HepG2 (cell line): ENCODE measurements around the gene JAGN1. TPM values are rescaled to one million over a fixed set of nuclear protein-coding genes. Genes with fewer than 3 reads are reported as not detected.

Experiments
- CENPT ChIP-seq: sonication (generic); formaldehyde crosslinking; IDR thresholded peaks from 2 replicates; pipeline ENCODE4 v1.8.0; 2022; ENCODE audit warnings: low read depth, mild to moderate bottlenecking, moderate library complexity, missing genetic modification reagents
- EED ChIP-seq: sonication (generic); formaldehyde crosslinking; IDR thresholded peaks from 2 replicates; pipeline ENCODE4 v1.5.0; 2020; ENCODE audit warnings: mild to moderate bottlenecking, missing genetic modification reagents
- KLF13 ChIP-seq: sonication (generic); formaldehyde crosslinking; IDR thresholded peaks from 2 replicates; pipeline ENCODE4 v1.4.0; 2020; ENCODE audit warnings: mild to moderate bottlenecking, missing genetic modification reagents
- MEF2D ChIP-seq: sonication (generic); formaldehyde crosslinking; IDR thresholded peaks from 2 replicates; pipeline ENCODE4 v1.5.1; 2020; ENCODE audit warnings: mild to moderate bottlenecking, missing genetic modification reagents
- NFKB2 ChIP-seq: sonication (generic); formaldehyde crosslinking; IDR thresholded peaks from 2 replicates; pipeline ENCODE4 v1.4.0; 2020; ENCODE audit warnings: missing genetic modification reagents, borderline replicate concordance
- NFYB ChIP-seq: sonication (generic); formaldehyde crosslinking; IDR thresholded peaks from 2 replicates; pipeline ENCODE4 v1.4.0; 2020; ENCODE audit warnings: missing genetic modification reagents
- NKX3-1 ChIP-seq: sonication (generic); formaldehyde crosslinking; IDR thresholded peaks from 2 replicates; pipeline ENCODE4 v1.5.0; 2020; ENCODE audit warnings: missing genetic modification reagents
- ZBTB38 ChIP-seq: sonication (generic); formaldehyde crosslinking; IDR thresholded peaks from 2 replicates; pipeline ENCODE4 v1.5.1; 2020; ENCODE audit warnings: mild to moderate bottlenecking, missing genetic modification reagents
- ZNF260 ChIP-seq: sonication (generic); formaldehyde crosslinking; IDR thresholded peaks from 2 replicates; pipeline ENCODE4 v1.4.0; 2020; ENCODE audit warnings: missing genetic modification reagents, low read depth, mild to moderate bottlenecking, borderline replicate concordance
- ZNF3 ChIP-seq: IDR thresholded peaks from 2 replicates; pipeline ENCODE4 v1.7.0; 2017; ENCODE audit warnings: inconsistent platforms
- ZNF563 ChIP-seq: sonication (generic); formaldehyde crosslinking; IDR thresholded peaks from 2 replicates; pipeline ENCODE4 v1.8.0; 2022; ENCODE audit warnings: mild to moderate bottlenecking, moderate library complexity, missing genetic modification reagents
- ZNF660 ChIP-seq: sonication (generic); formaldehyde crosslinking; IDR thresholded peaks from 2 replicates; pipeline ENCODE4 v1.5.1; 2020; ENCODE audit warnings: mild to moderate bottlenecking, low read depth, missing genetic modification reagents, borderline replicate concordance
- ZNF777 ChIP-seq: sonication (generic); formaldehyde crosslinking; IDR thresholded peaks from 2 replicates; pipeline ENCODE4 v1.4.0; 2020; ENCODE audit warnings: missing genetic modification reagents
- ZSCAN21 ChIP-seq: sonication (generic); formaldehyde crosslinking; IDR thresholded peaks from 2 replicates; pipeline ENCODE4 v1.8.0; 2022; ENCODE audit warnings: mild to moderate bottlenecking, missing genetic modification reagents, moderate library complexity, borderline replicate concordance
- ZSCAN22 ChIP-seq: sonication (generic); formaldehyde crosslinking; IDR thresholded peaks from 2 replicates; pipeline ENCODE4 v1.4.0; 2020; ENCODE audit warnings: mild to moderate bottlenecking, missing genetic modification reagents
- polyA plus RNA-seq, 8 experiments: library from polyadenylated mRNA; depleted of rRNA in 3 of 8; stranded (reverse) in 7 of 8; unstranded in 1 of 8; fragments of >200 nt; fragmentation: Illumina TruSeq in 4 of 8; extraction: Trizol in 4 of 8; gene quantifications; 2 replicates each; pipeline versions ENCODE4 v1.2.1 to v1.2.3, GENCODE V29; 2011 to 2016; ENCODE audit warnings: low read depth in 4 of 8, missing spikeins in 1 of 8, mixed read lengths in 1 of 8; ENCODE audit not compliant: insufficient read depth in 1 of 8
- total RNA-seq, 5 experiments: library from RNA; depleted of rRNA; stranded (reverse); fragments of >200 nt; fragmentation: Illumina TruSeq; extraction: Trizol; gene quantifications; 2 replicates each; pipeline ENCODE4 v1.2.3, GENCODE V29; 2016; ENCODE audit warnings: low read depth in 1 of 5
- TF ChIP-seq, protein P1 (sequence below): IDR thresholded peaks from 2 replicates; pipeline ENCODE4 v1.4.0; 2020; ENCODE audit warnings: mild to moderate bottlenecking, missing genetic modification reagents
- TF ChIP-seq, protein P2 (sequence below): sonication (generic); formaldehyde crosslinking; IDR thresholded peaks from 2 replicates; pipeline ENCODE4 v1.8.0; 2023; ENCODE audit warnings: mild to moderate bottlenecking, missing genetic modification reagents
- TF ChIP-seq, protein P3 (sequence below): IDR thresholded peaks from 2 replicates; pipeline ENCODE4 v1.6.1; 2016
- TF ChIP-seq, protein P4 (sequence below): sonication (generic); formaldehyde crosslinking; conservative IDR thresholded peaks from 2 replicates; pipeline ENCODE4 v1.4.0; 2020; ENCODE audit warnings: missing genetic modification reagents
- TF ChIP-seq, protein P5 (sequence below): sonication (generic); formaldehyde crosslinking; IDR thresholded peaks from 2 replicates; pipeline ENCODE4 v1.5.0; 2020; ENCODE audit warnings: missing genetic modification reagents, mild to moderate bottlenecking, borderline replicate concordance

Gene JAGN1
- total and polyA plus RNA-seq, 2 of the 13 experiments (the other 11 are each of a cell fraction or from before 2014, with no cell fraction given), result 49.9 to 50.9 TPM

DNA sequence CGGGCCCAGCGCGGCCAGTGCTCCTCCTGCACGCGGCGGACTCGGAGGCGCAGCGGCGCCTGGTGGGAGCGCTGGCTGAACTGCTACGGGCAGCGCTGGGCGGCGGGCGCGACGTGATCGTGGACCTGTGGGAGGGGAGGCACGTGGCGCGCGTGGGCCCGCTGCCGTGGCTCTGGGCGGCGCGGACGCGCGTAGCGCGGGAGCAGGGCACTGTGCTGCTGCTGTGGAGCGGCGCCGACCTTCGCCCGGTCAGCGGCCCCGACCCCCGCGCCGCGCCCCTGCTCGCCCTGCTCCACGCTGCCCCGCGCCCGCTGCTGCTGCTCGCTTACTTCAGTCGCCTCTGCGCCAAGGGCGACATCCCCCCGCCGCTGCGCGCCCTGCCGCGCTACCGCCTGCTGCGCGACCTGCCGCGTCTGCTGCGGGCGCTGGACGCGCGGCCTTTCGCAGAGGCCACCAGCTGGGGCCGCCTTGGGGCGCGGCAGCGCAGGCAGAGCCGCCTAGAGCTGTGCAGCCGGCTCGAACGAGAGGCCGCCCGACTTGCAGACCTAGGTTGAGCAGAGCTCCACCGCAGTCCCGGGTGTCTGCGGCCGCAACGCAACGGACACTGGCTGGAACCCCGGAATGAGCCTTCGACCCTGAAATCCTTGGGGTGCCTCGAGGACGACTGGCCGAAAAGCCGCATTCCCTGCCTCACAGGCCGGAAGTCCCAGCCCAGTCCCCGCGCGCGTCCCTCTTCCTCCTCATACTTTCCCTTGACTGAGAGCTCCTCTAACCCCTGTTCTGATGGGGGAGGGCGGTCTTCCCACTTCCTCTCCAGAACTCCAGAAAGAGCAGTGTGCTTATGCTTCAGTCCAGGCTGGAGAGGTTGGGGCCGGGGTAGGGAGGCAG is 25.1 kb downstream of the JAGN1 start (continued):
- TF ChIP-seq NKX3-1 (CRISPR knock-in tag) (0 out of 2 replicates have a peak, but pooled peaks have one; percentile 81), ZBTB38 (CRISPR knock-in tag) (peak; percentile 15; the same call in 1 of the 2 replicates), ZNF660 (CRISPR knock-in tag) (no peak), MEF2D (CRISPR knock-in tag) (no peak), NFKB2 (CRISPR knock-in tag) (peak; percentile 85), ZNF777 (CRISPR knock-in tag) (peak; percentile 67; the same call in 1 of the 2 replicates), ZSCAN22 (CRISPR knock-in tag) (no peak), NFYB (CRISPR knock-in tag) (no peak), ZNF3 (CRISPR knock-in tag) (no peak), EED (CRISPR knock-in tag) (no peak; the same call in 1 of the 2 replicates), ZSCAN21 (peak; percentile 77; the same call in 1 of the 2 replicates), CENPT (CRISPR knock-in tag) (peak; percentile 92), ZNF563 (CRISPR knock-in tag) (peak; percentile 93), KLF13 (no peak), ZNF260 (no peak)
- TF ChIP-seq, protein P1, sequence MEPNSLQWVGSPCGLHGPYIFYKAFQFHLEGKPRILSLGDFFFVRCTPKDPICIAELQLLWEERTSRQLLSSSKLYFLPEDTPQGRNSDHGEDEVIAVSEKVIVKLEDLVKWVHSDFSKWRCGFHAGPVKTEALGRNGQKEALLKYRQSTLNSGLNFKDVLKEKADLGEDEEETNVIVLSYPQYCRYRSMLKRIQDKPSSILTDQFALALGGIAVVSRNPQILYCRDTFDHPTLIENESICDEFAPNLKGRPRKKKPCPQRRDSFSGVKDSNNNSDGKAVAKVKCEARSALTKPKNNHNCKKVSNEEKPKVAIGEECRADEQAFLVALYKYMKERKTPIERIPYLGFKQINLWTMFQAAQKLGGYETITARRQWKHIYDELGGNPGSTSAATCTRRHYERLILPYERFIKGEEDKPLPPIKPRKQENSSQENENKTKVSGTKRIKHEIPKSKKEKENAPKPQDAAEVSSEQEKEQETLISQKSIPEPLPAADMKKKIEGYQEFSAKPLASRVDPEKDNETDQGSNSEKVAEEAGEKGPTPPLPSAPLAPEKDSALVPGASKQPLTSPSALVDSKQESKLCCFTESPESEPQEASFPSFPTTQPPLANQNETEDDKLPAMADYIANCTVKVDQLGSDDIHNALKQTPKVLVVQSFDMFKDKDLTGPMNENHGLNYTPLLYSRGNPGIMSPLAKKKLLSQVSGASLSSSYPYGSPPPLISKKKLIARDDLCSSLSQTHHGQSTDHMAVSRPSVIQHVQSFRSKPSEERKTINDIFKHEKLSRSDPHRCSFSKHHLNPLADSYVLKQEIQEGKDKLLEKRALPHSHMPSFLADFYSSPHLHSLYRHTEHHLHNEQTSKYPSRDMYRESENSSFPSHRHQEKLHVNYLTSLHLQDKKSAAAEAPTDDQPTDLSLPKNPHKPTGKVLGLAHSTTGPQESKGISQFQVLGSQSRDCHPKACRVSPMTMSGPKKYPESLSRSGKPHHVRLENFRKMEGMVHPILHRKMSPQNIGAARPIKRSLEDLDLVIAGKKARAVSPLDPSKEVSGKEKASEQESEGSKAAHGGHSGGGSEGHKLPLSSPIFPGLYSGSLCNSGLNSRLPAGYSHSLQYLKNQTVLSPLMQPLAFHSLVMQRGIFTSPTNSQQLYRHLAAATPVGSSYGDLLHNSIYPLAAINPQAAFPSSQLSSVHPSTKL, result 0 out of 2 replicates have a peak, but pooled peaks have one; percentile 48
- TF ChIP-seq, protein P2, sequence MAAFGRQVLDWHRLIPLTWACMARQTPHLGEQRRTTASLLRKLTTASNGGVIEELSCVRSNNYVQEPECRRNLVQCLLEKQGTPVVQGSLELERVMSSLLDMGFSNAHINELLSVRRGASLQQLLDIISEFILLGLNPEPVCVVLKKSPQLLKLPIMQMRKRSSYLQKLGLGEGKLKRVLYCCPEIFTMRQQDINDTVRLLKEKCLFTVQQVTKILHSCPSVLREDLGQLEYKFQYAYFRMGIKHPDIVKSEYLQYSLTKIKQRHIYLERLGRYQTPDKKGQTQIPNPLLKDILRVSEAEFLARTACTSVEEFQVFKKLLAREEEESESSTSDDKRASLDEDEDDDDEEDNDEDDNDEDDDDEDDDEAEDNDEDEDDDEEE, result no peak
- TF ChIP-seq, protein P3, sequence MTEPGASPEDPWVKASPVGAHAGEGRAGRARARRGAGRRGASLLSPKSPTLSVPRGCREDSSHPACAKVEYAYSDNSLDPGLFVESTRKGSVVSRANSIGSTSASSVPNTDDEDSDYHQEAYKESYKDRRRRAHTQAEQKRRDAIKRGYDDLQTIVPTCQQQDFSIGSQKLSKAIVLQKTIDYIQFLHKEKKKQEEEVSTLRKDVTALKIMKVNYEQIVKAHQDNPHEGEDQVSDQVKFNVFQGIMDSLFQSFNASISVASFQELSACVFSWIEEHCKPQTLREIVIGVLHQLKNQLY (CRISPR knock-in tag), result no peak; the same call in 1 of the 2 replicates
- TF ChIP-seq, protein P4, sequence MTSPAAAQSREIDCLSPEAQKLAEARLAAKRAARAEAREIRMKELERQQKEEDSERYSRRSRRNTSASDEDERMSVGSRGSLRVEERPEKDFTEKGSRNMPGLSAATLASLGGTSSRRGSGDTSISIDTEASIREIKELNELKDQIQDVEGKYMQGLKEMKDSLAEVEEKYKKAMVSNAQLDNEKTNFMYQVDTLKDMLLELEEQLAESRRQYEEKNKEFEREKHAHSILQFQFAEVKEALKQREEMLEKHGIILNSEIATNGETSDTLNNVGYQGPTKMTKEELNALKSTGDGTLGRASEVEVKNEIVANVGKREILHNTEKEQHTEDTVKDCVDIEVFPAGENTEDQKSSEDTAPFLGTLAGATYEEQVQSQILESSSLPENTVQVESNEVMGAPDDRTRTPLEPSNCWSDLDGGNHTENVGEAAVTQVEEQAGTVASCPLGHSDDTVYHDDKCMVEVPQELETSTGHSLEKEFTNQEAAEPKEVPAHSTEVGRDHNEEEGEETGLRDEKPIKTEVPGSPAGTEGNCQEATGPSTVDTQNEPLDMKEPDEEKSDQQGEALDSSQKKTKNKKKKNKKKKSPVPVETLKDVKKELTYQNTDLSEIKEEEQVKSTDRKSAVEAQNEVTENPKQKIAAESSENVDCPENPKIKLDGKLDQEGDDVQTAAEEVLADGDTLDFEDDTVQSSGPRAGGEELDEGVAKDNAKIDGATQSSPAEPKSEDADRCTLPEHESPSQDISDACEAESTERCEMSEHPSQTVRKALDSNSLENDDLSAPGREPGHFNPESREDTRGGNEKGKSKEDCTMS (CRISPR knock-in tag), result no peak
- TF ChIP-seq, protein P5, sequence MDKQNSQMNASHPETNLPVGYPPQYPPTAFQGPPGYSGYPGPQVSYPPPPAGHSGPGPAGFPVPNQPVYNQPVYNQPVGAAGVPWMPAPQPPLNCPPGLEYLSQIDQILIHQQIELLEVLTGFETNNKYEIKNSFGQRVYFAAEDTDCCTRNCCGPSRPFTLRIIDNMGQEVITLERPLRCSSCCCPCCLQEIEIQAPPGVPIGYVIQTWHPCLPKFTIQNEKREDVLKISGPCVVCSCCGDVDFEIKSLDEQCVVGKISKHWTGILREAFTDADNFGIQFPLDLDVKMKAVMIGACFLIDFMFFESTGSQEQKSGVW, result no peak
